T-helper 2 cell (primary cell): ENCODE data around the gene EFCAB11.

Experiments
- DNase-seq, 5 experiments: peaks; one replicate each; pipeline versions ENCODE4 v3.0.0 to v3.0.0-alpha.2; 2012 to 2022
- total RNA-seq, 2 donors: gene quantifications; one replicate each; lab custom pipeline; 2026; lab: John Stamatoyannopoulos, UW

EFCAB11 gene
- 0.31 to 1.3 reads per million in 2 donors for total RNA-seq

- peak; percentile 81 to 100 (median 93) for DNase-seq
These were observed at the start of gene EFCAB11 for GRCh38 chr14:89954070-89955021. Gene EFCAB11 (minus strand): TSS chr14:89954730. CDS start chr14:89954660, 70 bp downstream.

GRCh38 chr14:90003526-90004307, 49.2 kb upstream of the EFCAB11 start:
- peak in 1 of 5 experiments; percentile 79 for DNase-seq

DNA sequence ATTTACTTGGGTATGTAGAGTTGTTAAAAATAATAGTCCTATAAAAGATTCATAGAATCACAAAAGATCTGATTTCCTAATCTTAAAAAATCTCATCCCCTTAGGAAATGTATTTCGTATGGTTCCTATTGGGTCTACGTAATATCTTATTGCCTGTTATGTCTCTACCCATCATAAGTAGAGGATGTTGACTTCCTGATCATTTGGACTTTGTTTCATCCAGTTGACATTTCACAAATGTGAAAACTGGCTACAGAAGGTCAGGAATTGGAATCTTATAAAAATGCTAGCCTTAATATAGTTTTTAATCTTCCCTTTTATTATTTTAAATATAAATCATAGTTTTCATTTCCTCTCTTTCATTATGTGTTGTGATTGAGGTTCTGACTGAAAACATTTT, 46.4 kb upstream of the EFCAB11 start:
- no peak for DNase-seq

DNA sequence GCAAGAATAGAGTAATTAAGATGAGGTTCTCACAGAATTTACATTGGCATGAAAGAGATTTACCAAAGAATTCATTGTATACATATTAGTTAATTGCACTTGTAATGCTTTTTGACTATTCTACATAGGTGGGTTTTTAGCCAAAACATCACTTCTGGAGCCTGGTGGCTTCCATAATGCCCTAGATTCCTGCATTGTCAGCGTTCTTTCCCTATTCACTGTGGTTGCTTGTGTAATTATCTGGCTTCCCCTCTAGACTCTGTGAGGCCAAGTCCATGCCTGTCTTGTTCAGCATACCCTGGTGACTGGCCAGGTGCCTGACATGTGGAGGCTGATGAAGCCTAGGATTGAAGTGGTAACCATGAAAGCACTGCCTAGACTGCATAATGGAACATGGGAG, 42.4 kb upstream of the EFCAB11 start:
- no peak for DNase-seq

- no peak for DNase-seq
These were observed 37.7 kb upstream of the EFCAB11 start for GRCh38 chr14:89992273-89992672.

DNA sequence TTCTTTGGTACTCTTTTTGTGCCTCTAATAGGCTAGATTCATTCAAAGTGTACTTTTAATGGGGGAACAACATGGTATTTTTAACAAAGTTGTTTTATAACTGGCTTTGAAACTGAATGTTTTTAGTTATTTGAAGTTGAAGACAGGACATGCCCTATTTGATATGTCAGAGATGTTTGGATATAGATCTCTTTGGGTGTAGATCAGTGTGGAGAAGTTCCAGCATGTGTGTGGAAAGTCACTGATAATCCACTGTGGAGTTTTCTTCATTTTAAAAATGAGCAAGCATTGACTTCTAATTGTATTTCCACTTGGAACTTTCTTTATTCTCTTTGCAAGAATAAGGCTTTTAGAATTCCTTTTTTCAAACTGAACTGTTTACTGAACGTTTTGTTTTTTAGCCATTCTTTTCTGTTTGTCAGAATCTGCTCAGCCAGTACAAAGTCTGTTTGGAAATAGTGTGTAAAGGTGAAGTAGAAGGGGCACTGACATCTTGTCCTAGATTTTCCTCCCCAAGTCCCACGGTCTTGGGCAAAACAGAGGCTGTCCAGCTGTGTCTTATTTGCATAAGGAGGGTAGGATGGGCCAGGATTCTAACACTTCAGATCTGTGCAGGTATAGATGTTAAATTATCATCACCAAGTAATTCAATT, 36.2 kb upstream of the EFCAB11 start:
- no peak for DNase-seq

DNA sequence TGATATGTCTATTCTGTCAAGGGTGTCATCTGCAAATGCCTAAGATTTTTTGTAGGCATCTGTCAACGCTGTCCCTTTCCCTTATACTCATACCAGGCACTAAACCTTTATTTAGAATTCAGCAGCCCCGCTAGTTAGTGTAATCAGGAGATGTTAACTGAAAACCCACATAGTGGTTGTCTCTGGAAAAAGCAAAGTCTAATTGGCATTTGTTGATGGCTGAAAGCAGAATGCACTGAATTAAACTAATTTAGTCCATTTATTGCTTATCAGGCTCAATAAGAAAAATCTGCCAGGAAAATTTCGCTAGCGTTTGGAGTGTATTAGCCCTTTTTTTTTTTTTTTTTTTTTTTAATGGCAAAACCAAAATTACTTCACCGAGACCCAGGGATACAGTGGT, 35.7 kb upstream of the EFCAB11 start:
- DNase-seq: no peak

GRCh38 chr14:89988787-89989186, 34.3 kb upstream of the EFCAB11 start:
- DNase-seq: no peak

- DNase-seq: no peak
These were observed 32.6 kb upstream of the EFCAB11 start for GRCh38 chr14:89987161-89987475.

DNA sequence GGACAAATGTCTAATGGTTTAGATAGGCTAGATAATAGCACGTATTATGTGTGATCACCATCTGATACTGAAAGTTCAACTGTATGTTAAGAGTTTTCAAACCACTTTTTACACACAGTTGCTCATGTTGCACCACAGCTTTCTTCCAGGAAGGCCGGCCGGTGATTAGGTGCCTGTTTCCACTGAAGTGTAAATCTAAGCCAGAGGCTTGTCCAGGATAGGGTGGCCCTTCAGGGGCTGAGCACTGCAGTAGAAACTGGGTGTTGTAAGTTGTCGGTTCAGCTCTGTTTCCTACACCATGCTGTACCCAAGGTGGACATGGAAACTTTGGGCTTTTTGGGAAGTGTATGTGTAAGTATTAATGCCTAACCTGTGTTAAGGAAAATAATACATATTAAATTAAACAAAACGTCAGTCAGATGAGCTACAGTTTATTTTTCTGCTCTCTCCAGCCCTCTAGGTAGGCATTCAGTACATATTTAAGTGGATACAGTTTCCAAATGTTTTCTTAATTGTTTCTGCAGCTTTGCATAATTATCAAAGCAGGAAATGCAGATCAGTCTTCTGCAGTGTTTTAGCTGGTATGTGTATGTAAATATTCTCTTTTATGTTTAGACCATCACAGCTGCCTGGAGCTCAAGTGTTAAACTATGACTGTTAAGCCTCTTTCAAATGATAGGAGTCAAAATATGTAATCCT, 32.1 kb upstream of the EFCAB11 start:
- DNase-seq: no peak

GRCh38 chr14:89983375-89983774, 28.8 kb upstream of the EFCAB11 start:
- DNase-seq: no peak

DNA sequence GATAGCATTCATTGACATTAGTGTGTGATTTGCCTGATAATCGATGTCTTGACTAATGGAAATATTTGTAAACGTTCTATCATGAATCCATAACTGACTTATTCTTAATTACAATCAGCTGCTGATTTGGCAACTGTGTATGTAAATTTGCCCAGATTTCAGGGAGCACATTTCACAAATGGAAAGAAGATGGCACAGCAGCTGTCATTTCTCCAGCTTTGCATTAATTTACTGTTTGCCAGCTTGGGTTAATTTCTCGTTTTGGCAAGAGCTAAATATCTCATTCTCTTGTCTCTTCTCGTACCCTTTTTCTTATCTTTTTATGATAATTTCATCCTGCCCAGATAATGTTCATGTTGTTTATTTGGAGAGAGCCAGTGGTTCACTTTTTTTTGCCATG, 24.1 kb upstream of the EFCAB11 start:
- no peak for DNase-seq

DNA sequence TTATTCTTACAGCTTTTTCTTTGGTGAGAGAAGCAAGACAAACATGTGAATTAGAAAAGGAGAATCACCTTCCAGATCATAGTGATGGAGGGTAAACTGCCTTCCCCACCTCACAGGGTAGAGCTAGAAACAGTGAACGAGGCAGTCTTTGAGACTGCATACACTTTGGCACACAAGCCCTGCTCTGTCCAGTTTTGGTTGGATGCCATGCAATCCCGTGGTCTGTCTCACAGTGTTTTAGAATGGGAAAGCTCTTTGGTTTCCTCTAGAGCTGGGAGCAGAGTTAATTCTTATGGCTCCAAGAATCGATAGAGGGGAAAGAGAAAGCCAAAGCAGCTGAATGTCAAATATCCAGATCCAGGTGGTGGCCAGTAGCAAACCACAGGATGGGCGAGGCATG, 23.1 kb upstream of the EFCAB11 start:
- DNase-seq: no peak

DNA sequence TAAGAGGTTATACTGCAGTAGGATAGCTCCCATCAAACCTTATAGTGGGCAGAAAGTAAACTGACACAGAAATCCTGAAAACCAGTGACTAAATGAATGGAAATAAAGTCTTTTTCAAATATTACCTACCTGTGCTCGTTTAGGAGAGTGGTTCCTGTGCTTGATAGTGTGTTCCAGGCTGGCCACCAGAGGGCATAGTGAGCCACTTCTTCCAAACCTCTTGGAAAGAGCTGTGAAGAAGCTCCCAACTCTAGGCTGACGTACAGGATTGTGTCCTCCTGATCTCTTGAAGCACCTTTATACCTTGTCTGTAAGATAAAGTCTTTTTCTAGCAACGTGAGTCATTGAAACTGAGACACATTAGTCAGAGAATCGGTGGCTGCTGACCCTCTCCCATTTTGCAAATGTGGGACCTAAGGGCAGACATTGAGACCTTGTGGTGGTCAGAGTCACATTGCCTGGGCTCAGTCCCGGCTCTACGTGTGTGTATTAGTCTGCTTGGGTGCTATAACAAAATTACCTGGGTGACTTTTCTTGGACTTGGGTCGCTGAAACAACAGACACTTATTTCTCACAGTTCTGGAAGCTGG, 18.8 kb upstream of the EFCAB11 start:
- DNase-seq: peak in 3 of 5 experiments; percentile 30 to 63 (median 31)

- no peak for DNase-seq
These were observed 11.3 kb upstream of the EFCAB11 start for GRCh38 chr14:89965839-89966238.

- DNase-seq: no peak
These were observed 8.9 kb upstream of the EFCAB11 start for GRCh38 chr14:89963288-89963978.

DNA sequence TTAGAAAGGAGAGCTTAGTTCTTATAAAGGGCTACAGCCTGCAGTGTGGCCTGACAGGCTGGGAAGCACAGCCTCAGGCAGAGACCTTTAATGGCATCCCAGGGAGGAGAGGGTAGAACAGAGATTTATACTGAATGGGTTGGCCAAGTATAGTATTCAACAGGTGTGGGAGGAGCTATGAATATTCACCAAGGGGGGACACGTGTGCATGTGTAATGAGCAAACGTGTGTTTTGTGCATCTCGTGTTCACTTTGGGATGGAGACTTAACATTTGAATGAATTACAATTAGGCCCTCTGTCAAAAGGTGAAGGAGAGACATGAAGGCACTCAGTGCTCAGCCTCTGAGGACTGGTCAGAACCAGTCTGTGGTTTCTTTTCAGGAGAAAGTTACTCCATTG, 6.4 kb upstream of the EFCAB11 start:
- no peak for DNase-seq

- DNase-seq: peak in 2 of 5 experiments; percentile 13 to 76
These were observed 5.4 kb upstream of the EFCAB11 start for GRCh38 chr14:89959853-89960445.

DNA sequence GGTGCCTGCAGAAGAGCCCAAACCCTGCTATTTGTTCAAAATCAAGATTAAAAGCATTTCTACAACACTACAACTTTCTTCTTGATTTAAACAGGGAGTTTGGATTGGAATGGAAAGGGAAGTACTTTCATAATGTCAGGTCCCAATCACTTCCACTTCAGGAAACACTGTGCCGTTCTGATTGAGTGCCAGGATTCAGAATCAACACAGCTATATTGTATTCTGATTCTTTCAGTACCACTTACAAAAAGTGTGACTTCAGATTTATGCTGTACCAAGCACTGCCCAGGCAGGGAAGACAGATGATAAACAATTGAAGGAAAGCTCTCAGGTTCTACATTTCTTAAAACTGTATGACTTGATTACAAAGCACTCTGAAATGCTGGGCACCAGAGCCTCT, 4.4 kb upstream of the EFCAB11 start:
- no peak for DNase-seq

- no peak for DNase-seq
These were observed 3.3 kb upstream of the EFCAB11 start for GRCh38 chr14:89957791-89958190.

DNA sequence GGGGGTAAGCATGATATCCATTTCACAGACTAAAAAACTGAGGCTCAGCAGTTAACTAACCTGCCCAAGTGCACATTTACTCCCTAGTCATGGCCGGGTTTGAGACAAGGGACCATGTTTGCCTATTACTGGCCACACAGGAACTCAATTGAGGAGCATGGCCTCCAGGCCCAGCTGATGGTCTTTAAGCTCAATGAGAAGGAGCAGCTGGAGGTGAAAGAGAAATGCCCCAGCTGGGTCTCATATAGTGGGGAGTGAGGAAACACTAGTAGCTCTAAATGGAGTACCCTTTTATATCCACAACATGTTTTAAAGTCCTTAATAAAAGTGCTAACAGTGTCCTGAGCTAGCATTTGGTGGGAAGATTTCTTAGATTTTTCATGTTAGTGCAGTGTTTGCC, 2.8 kb upstream of the EFCAB11 start:
- DNase-seq: no peak
